Stimulated activated CD4-positive, alpha-beta T cell treated with anti-CD3 and anti-CD28 coated beads, Interleukin-4, amount 100 ng/mL, for 48 hours (primary cell): Measurements from ENCODE around the gene CCDC92.
"Not testable (repeated sequence)": the region's sequence is repeated elsewhere in the genome, so short reads cannot be mapped to it uniquely, and the experiment has no call there.

Experiments used
- DNase-seq, 2 donors: peaks; one replicate each; pipeline ENCODE4 v3.0.0-alpha.2; 2020; ENCODE audit warnings: low read depth in 2 of 2

Gene CCDC92

GRCh38 chr12:123949770-123950165, 22.9 kb downstream of the CCDC92 start:
- DNase-seq, result no peak

GRCh38 chr12:123948796-123949769, 23.5 kb downstream of the CCDC92 start:
- no peak for DNase-seq

GRCh38 chr12:123948401-123948795, 24.2 kb downstream of the CCDC92 start:
- DNase-seq, result no peak

GRCh38 chr12:123947531-123947930, 25.1 kb downstream of the CCDC92 start:
- not testable (repeated sequence) for DNase-seq

GRCh38 chr12:123946516-123947505, 25.8 kb downstream of the CCDC92 start:
- DNase-seq, result not testable (repeated sequence)

GRCh38 chr12:123946152-123946515, 26.5 kb downstream of the CCDC92 start:
- DNase-seq, result no peak

- no peak for DNase-seq
Measured at GRCh38 chr12:123945287-123946151, 27.1 kb downstream of the CCDC92 start.

GRCh38 chr12:123944696-123945095, 27.9 kb downstream of the CCDC92 start:
- no peak for DNase-seq

- no peak for DNase-seq
Measured at GRCh38 chr12:123943816-123944215, 28.8 kb downstream of the CCDC92 start.

- DNase-seq, result no peak
Measured at GRCh38 chr12:123942911-123943648, 29.6 kb downstream of the CCDC92 start.

GRCh38 chr12:123942238-123942653, 30.4 kb downstream of the CCDC92 start:
- DNase-seq, result no peak

GRCh38 chr12:123941624-123942237, 30.9 kb downstream of the CCDC92 start:
- no peak for DNase-seq

- no peak for DNase-seq
Measured at GRCh38 chr12:123941000-123941399, 31.6 kb downstream of the CCDC92 start.

GRCh38 chr12:123940627-123940966, 32.0 kb downstream of the CCDC92 start:
- DNase-seq, result no peak

GRCh38 chr12:123939716-123940626, 32.7 kb downstream of the CCDC92 start:
- DNase-seq, result no peak

GRCh38 chr12:123938679-123939480, 33.8 kb downstream of the CCDC92 start:
- no peak for DNase-seq

GRCh38 chr12:123937707-123938591, 34.7 kb downstream of the CCDC92 start:
- DNase-seq, result no peak
